ENCODE data around the gene DDAH2. TPM values are rescaled to one million over a fixed set of nuclear protein-coding genes. Genes with fewer than 3 reads are reported as not detected.

Gene DDAH2
- total RNA-seq, 1 experiment from 2014 or later: 43.4 TPM

- Histone ChIP-seq H3K27me3 (ENCODE audit: insufficient read depth, low read length) (no peaks in the 10 kb centered on the region), H3K4me3 (replicated peaks in 1 of 2; ENCODE audit: low read depth in 1 of 2, low read length in 2 of 2) (0 out of 4 replicates have a peak within 1 kb of the TSS, but pooled peaks of 1 of the 2 experiments have one; percentile 15), H2AFZ (ENCODE audit: low read depth, low read length, poor library complexity, severe bottlenecking) (peak within 1 kb of the TSS; percentile 79), H3K9ac (ENCODE audit: low read length) (peak within 1 kb of the TSS; percentile 28), H3K4me1 (ENCODE audit: control insufficient read depth in 1 of 2, insufficient read depth in 2 of 2, low read length in 2 of 2) (peaks cover 41 to 55% of the 10 kb centered on the region in 2 experiments), H3K4me2 (ENCODE audit: low read length) (peak within 1 kb of the TSS; percentile 67), H3K9me3 (ENCODE audit: control insufficient read depth in 1 of 2, insufficient read depth in 1 of 2, low read depth in 1 of 2, low read length in 2 of 2) (no peaks in the 10 kb centered on the region), H4K20me1 (ENCODE audit: insufficient read depth) (no peaks in the 10 kb centered on the region), H3K27ac (ENCODE audit: low read depth, low read length) (no peak within 1 kb of the TSS), H3K79me2 (ENCODE audit: insufficient read depth, low read length) (no peaks in the 10 kb centered on the region), H3K36me3 (ENCODE audit: control insufficient read depth in 1 of 2, insufficient read depth in 2 of 2, low read length in 2 of 2) (no peaks in the 10 kb centered on the region), H3K9me2 (ENCODE audit: insufficient read depth) (no peaks in the 10 kb centered on the region)
- POLR2A ChIA-PET: interaction anchor here (0.7 to 1.2 kb wide), 3 partner anchors 10 to 112 kb away, joined by 3 to 5 read pairs (median 3); partner anchors contain the start of gene HSPA1B
- TF ChIP-seq EZH2 (IDR thresholded peaks at IDR 0.05) (no peak), ELF1 (IDR thresholded peaks at IDR 0.05; ENCODE audit: borderline replicate concordance, low read depth) (no peak), CBX3 (IDR thresholded peaks at IDR 0.05; ENCODE audit: low read depth) (no peak), FOSL1 (IDR thresholded peaks at IDR 0.05; ENCODE audit: low read depth) (no peak), CEBPB (IDR thresholded peaks at IDR 0.05; ENCODE audit: low read depth) (no peak), POLR2AphosphoS5 (IDR thresholded peaks at IDR 0.05; ENCODE audit: low read depth, low read length) (no peak), TCF7L2 (IDR thresholded peaks at IDR 0.05; ENCODE audit: borderline replicate concordance, extremely low read depth, insufficient read depth, insufficient read length) (no peak), SRF (IDR thresholded peaks at IDR 0.05; ENCODE audit: low read depth) (no peak), CTCF (IDR thresholded peaks at IDR 0.05 in 2 of 3, conservative IDR thresholded peaks at IDR 0.05 in 1 of 3; ENCODE audit: borderline replicate concordance in 1 of 3, insufficient read depth in 1 of 3, low read depth in 2 of 3, low read length in 2 of 3) (no peak), POLR2A (IDR thresholded peaks at IDR 0.05; ENCODE audit: borderline replicate concordance, extremely low read depth, insufficient read depth, insufficient read length) (no peak), ZNF274 (IDR thresholded peaks at IDR 0.05; ENCODE audit: low read depth, low read length) (no peak), ZFX (IDR thresholded peaks at IDR 0.05) (no peak), REST (IDR thresholded peaks at IDR 0.05; ENCODE audit: low read depth) (no peak), JUND (IDR thresholded peaks at IDR 0.05) (no peak), ZBTB33 (IDR thresholded peaks at IDR 0.05; ENCODE audit: extremely low read depth, insufficient replicate concordance, low read length) (no peak), ATF3 (IDR thresholded peaks at IDR 0.05) (no peak), SIN3A (IDR thresholded peaks at IDR 0.05; ENCODE audit: low read depth) (no peak), MAX (IDR thresholded peaks at IDR 0.05) (no peak)
- no peak for DNase-seq (ENCODE audit: low read depth, low spot score)
- no peak for ATAC-seq
- RAD21 ChIA-PET (ENCODE audit: low non-redundant PET in 1 of 2, low total read pairs in 2 of 2, uncharacterized antibody in 2 of 2, unreplicated experiment in 2 of 2): no interaction called here
- CTCF ChIA-PET: interaction anchor here (1.0 to 1.3 kb wide), 2 partner anchors 76 to 115 kb away, joined by 3 to 6 read pairs; no protein-coding TSS in a partner anchor
- no TSS peak for BruUV-seq (replicated peaks)
- intact Hi-C loops (cut with micrococcal nuclease): no loop called here
Observed at GRCh38 chr6:31715022-31715958, 13.8 kb downstream of the DDAH2 start, which contains the start of gene LY6G6D. Gene LY6G6D (plus strand): TSS chr6:31715348. CDS start chr6:31715356, 8 bp downstream.
